Suppressor macrophage treated with lipopolysaccharide for 1 hour (primary cell): Measurements from ENCODE around the gene PAGR1.
"Not testable (repeated sequence)": the region's sequence is repeated elsewhere in the genome, so short reads cannot be mapped to it uniquely, and the experiment has no call there.

ENCODE experiments used
- DNase-seq, 3 donors: peaks; one replicate each; pipeline ENCODE4 v3.0.0-alpha.2; 2020 to 2022

Gene PAGR1

DNA sequence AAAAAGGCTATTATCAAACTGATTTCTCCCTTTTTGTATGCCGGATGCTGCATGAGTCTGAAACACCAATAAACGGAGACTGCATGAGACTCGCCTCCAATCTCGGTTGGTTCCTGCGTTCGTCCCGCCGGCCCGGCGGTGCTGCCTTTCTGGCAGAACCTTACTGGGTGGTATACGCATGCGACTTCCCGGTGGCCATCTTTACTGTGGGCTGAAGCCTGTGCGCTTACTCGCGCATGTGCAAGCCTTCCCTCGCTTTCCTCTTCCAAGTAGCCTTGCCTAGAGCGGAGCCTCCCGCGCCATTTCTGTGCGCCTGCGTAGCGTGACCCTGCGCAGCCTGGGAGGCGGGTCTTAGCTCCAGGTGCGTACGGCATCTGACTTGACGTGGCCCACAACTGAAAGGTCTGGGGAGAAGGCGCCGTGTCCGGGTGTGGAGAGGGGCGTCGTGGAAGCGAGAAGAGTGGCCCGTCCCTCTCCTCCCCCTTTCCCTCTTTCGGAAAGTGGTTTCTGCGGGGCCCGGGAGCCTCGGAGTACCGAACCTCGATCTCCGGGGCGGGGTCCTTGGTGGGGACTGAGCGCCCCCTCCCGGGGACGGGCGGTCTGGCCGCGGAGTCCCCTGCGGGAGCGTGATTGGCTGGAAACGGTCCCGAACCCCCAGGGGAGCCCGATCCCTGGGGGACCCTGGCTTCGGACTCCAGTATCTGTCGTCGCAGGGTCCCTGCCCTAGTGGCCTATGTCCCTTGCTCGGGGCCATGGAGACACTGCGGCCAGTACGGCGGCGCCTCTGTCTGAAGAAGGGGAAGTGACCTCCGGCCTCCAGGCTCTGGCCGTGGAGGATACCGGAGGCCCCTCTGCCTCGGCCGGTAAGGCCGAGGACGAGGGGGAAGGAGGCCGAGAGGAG lies at the start of gene PAGR1:
Gene PAGR1 (plus strand): TSS at position 360 of the 901 bp plus-strand sequence. CDS start 374 bp downstream, at position 734.
- peak; percentile 98 to 100 (median 99) for DNase-seq

DNA sequence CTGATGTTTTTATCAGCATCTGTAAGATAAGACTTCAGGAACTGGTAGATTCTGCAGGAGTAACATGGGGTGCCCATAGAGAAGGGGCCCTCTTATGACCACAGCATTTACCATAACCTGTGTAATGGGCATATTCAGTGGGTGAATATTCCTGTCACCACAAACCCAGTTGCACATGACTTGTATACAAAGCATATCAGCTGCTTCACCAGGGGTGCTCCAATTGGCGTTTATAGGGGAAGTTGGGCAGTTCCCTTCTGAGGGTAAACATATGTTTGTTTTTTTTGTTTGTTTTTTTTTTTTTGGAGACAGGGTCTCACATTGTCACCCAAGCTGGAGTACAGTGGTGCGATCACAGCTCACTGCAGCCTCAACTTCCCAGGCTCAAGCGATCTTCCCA lies 49.4 kb upstream of the PAGR1 start:
- peak; percentile 34 to 35 (median 35) for DNase-seq

DNA sequence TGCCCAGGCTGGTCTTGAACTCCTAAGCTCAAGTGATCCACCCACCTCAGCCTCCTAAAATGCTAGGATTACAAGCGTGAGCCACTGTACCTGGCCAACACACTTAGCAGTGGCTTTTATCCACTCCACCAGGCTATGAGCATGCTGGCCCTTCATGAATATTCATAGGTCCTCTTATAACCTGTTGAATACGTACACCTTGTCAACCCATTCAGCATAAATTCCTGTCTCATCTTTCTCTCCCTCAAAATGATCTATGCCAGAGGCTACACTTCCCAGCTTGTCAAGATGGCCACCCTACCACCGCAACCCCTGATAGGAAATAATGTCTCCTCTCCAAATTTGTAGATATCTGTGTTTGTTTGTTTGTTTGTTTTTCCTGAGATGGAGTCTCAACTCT lies 48.9 kb upstream of the PAGR1 start:
- DNase-seq = no peak

GRCh38 chr16:29769507-29769906 lies 46.4 kb upstream of the PAGR1 start:
- DNase-seq = no peak

DNA sequence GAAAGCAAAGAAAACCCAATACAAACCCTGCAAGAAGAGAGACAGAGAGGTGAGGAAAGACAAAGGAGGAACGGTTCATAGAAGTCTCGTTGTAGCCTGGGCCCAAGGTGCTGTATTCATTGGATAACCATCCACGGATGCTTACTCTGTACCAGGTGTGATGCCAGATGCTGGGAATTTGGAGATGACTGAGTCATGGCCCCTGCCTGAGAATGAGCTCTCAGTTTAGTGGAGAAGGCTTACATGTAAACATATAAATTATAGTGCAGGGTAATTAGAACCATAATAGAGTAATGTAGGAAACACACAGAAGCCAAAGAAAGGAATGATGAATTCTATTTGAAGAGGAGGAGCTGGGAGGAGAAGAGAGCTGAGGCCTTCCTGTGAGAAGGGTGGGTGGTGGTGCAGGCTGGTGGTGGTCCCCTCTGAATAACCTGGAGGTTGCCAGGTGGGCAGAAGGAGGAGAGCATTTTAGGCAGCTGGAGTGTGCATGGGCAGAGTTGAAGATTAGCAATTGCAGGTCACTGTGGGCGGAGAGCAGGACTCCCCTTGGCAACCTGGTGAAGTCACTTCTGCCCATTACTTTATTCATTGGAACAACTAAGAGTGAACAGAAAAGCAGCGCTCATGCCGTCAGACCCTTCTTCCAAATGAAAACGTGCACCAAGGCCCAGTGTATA lies 45.6 kb upstream of the PAGR1 start:
- DNase-seq = peak in 2 of 3 donors; percentile 19 to 35

- DNase-seq = not testable (repeated sequence)
These were observed 43.6 kb upstream of the PAGR1 start for GRCh38 chr16:29772330-29772729.

DNA sequence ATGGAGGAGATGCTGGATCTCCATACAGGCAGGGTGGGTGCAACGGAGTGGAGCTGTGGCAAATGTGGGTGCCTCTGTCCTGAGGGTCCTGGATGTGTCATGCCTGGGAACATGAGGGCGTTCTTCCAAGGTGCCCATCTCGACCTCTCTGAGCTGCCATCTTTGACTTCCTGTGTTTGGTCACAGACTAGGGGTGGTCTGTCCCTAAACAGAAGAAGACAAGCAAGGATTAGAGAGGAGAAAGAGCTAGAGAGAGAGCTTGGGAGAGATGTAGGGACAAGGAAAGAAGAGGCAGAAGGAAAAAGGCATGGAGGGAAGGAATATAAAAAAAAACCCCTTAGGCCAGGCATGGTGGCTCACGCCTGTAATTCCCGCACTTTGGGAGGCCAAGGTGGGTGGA lies 41.2 kb upstream of the PAGR1 start:
- no peak for DNase-seq

GRCh38 chr16:29775742-29776408 lies 40.1 kb upstream of the PAGR1 start:
- DNase-seq = no peak

DNA sequence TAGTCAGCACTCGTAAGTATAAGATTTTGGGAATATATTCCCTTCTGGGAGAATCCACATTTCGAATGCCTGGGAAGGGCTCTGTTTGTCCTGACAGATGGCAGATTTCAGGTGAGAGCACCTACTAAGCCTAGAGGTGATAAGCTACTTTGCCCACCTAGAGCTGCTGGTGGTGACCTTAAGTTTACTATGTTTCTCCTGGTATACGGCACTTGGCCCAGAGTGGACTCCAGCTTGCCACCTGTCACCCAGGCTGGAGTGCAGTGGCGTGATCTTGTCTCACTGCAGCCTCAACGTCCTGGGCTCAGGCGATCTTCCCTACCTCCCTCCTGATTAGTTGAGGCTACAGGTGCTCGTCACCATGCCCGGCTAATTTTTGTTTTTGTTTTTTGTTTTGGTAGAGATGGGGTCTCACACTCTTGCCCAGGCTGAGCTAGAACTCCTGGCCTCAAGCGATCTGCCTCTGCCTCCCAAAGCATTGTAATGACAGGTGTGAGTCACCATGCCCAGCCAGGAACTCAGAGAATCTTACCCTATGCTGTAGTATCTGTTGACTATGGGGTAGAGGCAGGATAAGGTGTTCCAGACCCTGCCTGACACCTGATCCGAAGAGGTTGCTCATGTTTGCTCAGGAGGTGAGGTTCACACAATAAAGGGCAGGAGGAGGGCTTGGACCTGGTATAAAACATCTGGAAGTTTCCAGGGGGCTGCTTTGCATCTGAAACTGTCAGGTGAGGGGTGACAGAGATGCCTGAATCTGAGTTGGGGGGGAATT lies 38.2 kb upstream of the PAGR1 start, which contains the start of gene ZG16:
Gene ZG16 (plus strand): TSS at position 681 of the 775 bp plus-strand sequence. CDS start 1,011 bp downstream, outside the sequence.
- DNase-seq = no peak

- DNase-seq = no peak
These were observed 36.5 kb upstream of the PAGR1 start for GRCh38 chr16:29779474-29779873.

GRCh38 chr16:29783094-29783953 lies 32.6 kb upstream of the PAGR1 start:
- not testable (repeated sequence) for DNase-seq

DNA sequence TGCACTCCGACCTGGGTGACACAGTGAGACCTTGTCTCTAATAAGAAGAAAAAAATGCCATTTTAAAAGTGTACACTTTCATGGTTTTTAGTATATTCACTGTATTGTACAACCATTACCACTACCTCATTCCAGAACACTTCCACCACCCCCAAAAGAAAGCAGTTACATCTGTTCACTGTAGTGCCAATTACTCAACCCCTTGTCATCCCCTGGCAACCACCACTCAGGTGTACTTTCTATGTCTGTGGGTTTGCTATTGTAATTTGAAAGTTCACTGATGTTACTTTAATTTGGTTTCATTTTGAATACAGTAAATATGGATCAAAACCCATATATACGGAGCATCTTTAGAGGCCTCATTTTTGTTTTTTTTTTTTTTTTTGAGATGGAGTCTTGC lies 31.8 kb upstream of the PAGR1 start:
- DNase-seq = no peak

GRCh38 chr16:29784901-29785500 lies 31.0 kb upstream of the PAGR1 start:
- peak; percentile 76 to 88 (median 82) for DNase-seq

GRCh38 chr16:29787155-29787554 lies 28.8 kb upstream of the PAGR1 start:
- DNase-seq = not testable (repeated sequence)

- DNase-seq = peak in 1 of 3 donors; percentile 17
These were observed 26.2 kb upstream of the PAGR1 start for GRCh38 chr16:29789775-29790182.

DNA sequence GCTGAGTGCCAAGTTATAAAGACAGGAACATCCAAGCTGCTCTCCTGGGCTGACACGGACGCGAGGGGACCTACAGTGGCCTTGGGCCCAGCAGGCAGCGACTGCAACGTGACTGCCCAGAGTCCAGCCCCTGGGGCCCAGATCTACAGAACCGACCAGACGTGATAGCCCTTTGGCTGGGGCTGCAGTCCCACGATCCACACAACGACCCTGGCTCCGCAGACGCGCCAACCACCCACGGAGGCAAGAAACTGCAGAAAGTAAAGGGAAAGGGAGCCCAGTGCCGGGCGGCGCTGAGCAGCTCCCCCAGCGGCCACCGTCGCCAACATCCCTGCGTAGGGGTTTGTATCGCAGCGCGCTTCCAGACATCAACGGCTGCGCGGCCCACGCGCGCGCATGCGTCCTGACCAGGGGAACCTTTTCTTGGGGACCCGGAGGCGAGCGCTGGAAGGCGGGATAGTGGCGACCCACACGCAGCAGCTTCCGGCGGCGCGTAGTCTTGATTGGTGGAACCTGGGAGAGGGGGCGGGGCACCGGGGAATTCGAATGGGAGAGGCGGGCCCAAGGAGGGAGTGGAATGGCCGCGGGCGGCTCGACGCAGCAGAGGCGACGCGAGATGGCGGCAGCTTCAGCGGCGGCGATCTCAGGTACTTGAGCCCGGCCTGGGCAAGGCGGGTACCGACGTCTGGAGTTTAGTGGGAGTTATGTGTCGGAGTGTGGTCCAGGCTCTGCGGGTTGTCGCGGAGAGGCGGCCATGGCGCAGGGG lies 25.6 kb upstream of the PAGR1 start, which contains the start of gene KIF22:
Gene KIF22 (plus strand): TSS at position 569 of the 766 bp plus-strand sequence. CDS start 9 bp downstream, at position 578.
- DNase-seq = peak; percentile 100

GRCh38 chr16:29790949-29791844 lies 24.8 kb upstream of the PAGR1 start:
- DNase-seq = no peak

DNA sequence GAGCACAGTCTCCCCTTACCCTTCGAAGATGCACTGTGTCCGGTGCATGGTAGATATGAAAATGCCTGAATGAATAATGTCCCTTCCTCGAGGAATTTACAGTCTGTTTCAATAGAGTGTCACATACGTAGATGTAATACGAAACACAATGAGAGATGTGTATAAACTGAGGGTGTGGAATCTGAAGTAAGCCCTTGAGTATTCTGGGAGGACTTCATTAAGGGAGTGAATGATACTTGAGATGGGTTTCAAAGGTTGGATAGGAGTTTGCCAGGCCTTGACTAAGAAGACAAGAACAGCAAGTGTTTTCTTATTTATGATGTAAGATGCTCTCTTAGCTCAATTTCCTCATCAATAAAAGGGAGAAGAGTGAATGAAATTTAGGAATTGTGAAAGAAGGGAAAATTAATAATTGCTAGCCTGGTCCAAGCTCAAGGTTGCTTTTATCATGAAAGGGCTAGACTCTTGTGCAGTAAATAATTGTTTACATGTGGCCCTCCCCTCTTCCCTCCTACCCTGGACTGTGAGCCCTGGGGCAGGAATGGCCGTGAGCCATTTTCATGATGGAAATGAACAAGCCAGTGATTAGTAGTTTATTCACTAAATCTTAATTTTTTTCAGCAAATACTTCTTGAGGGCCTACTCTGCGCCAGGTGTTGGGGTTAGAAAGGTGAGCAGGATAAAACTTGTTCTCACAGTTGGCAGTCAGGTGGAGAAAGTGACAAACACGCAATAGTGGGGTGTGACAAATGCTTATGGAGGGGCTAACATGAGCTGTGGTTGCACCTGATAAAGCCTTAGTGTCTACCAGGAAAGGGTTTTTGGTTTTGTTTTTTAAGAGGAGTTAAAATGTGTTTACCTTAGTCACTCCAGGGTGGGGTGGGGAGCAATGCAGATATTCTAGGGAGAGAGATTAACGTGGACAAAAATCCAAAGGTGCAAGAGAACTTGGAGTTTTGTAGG lies 23.8 kb upstream of the PAGR1 start:
- DNase-seq = no peak
